ENCODE measurements around the gene RAI1. TPM values are rescaled to one million over a fixed set of nuclear protein-coding genes. Genes with fewer than 3 reads are reported as not detected.
A peak's percentile ranks its signal among the peaks of the same experiment; 100 is the strongest.

Gene RAI1
- polyA plus RNA-seq, 2 of the 4 experiments (the other 2 are of a cell fraction) = 3.5 to 23.8 TPM

GRCh38 chr17:17714879-17715278 lies 33.6 kb downstream of the RAI1 start:
- no peak overlapping the region for H3K4me3 ChIP-seq
- TF ChIP-seq RNF2 (IDR thresholded peaks at IDR 0.05; ENCODE audit: borderline replicate concordance, low read depth) (no peak), RAD21 (conservative IDR thresholded peaks at IDR 0.05 in 1 of 2, IDR thresholded peaks at IDR 0.05 in 1 of 2) (no peak), KDM1A (IDR thresholded peaks at IDR 0.05; ENCODE audit: low read depth) (no peak), SMC3 (IDR thresholded peaks at IDR 0.05) (no peak)
- ATAC-seq (no peak), DNase-seq (ENCODE audit: low read depth in 1 of 2, low spot score in 1 of 2) (no peak), FAIRE-seq (no peak)
- peak overlapping the region in 1 of 2 experiments; percentile 95; a peak in 2 of 6 replicates for H3K27ac ChIP-seq
- ChIA-PET CTCF (interaction anchor here (0.7 to 5.7 kb wide), 4 partner anchors 15 to 176 kb away, joined by 3 to 32 read pairs (median 4); no protein-coding TSS in a partner anchor), POLR2A (no interaction called here)
- H3K4me2 ChIP-seq = no peak overlapping the region
- no peaks in the 10 kb centered on the region for H3K9me3 ChIP-seq
- peaks cover 75% of the 10 kb centered on the region for H3K4me1 ChIP-seq
- 90% methylated on average over 3 of the region's 3 CpGs for WGBS (ENCODE audit: missing lambda C conversion rate)

GRCh38 chr17:17716837-17717523 lies 35.7 kb downstream of the RAI1 start:
- peak overlapping the region in 1 of 2 experiments; percentile 57; a peak in 4 of 6 replicates for H3K27ac ChIP-seq
- FAIRE-seq = no peak
- ATAC-seq = no peak
- no peak overlapping the region for H3K4me3 ChIP-seq
- H3K9me3 ChIP-seq = no peaks in the 10 kb centered on the region
- 76% methylated on average over 4 of the region's 7 CpGs for WGBS (ENCODE audit: missing lambda C conversion rate)
- DNase-seq (ENCODE audit: low read depth in 1 of 2, low spot score in 1 of 2) = no peak
- H3K4me2 ChIP-seq = no peak overlapping the region
- TF ChIP-seq PHF8 (IDR thresholded peaks at IDR 0.05; ENCODE audit: borderline replicate concordance, low read depth) (no peak), MAX (IDR thresholded peaks at IDR 0.05) (no peak), RAD21 (conservative IDR thresholded peaks at IDR 0.05 in 1 of 2, IDR thresholded peaks at IDR 0.05 in 1 of 2) (no peak), NPAS2 (CRISPR knock-in tag; IDR thresholded peaks at IDR 0.05; ENCODE audit: borderline replicate concordance) (no peak), JUN (IDR thresholded peaks at IDR 0.05) (no peak), MAZ (IDR thresholded peaks at IDR 0.05; ENCODE audit: borderline replicate concordance, low read depth, low read length) (no peak), REST (IDR thresholded peaks at IDR 0.05) (no peak), ZNF302 (CRISPR knock-in tag; IDR thresholded peaks at IDR 0.05) (no peak), ZC3H11A (IDR thresholded peaks at IDR 0.05) (no peak), HEYL (CRISPR knock-in tag; IDR thresholded peaks at IDR 0.05) (no peak), ELK1 (IDR thresholded peaks at IDR 0.05; ENCODE audit: low read depth, low read length) (no peak), USF2 (IDR thresholded peaks at IDR 0.05) (no peak), RFX5 (IDR thresholded peaks at IDR 0.05) (no peak), GATA3 (IDR thresholded peaks at IDR 0.05; ENCODE audit: borderline replicate concordance) (no peak), EP300 (IDR thresholded peaks at IDR 0.05) (no peak), CHD2 (IDR thresholded peaks at IDR 0.05; ENCODE audit: low read length, partially characterized antibody) (no peak), HOXB5 (CRISPR knock-in tag; IDR thresholded peaks at IDR 0.05) (no peak)
- POLR2A ChIA-PET = no interaction called here
- CTCF ChIA-PET = interaction anchor here (1.3 to 5.7 kb wide), 2 partner anchors 13 to 15 kb away, joined by 3 to 32 read pairs; no protein-coding TSS in a partner anchor
- H3K4me1 ChIP-seq = peaks cover 69% of the 10 kb centered on the region

Measured in A549 (cell line).